Spleen (tissue), 11 donors: ENCODE results near the gene FIGNL1. TPM values are rescaled to one million over a fixed set of nuclear protein-coding genes. Genes with fewer than 3 reads are reported as not detected.
"Not testable (repeated sequence)": the region's sequence is repeated elsewhere in the genome, so short reads cannot be mapped to it uniquely, and the experiment has no call there.

ENCODE experiments used
- DNase-seq: peaks from one replicate; pipeline ENCODE4 v3.0.0-alpha.2; 2020
- H3K27ac ChIP-seq, 8 donors: fragments of 200-600 bp; sonication (generic) in 7 of 8; 1 replicate in 4 of 8; 2 replicates in 4 of 8; pipeline versions ENCODE4 v1.5.0 to v1.8.0; 2016 to 2021; ENCODE audit warnings: inconsistent platforms in 4 of 8, mild to moderate bottlenecking in 4 of 8, moderate library complexity in 1 of 8
- H3K27me3 ChIP-seq, 7 donors: fragments of 200-600 bp; sonication (generic) in 6 of 7; replicated peaks in 1 of 7; 1 replicate in 4 of 7; 2 replicates in 3 of 7; pipeline versions ENCODE4 v1.5.0 to v1.8.0; 2016 to 2021; ENCODE audit warnings: inconsistent platforms in 3 of 7, mild to moderate bottlenecking in 1 of 7
- H3K36me3 ChIP-seq, 6 donors: fragments of 200-600 bp; sonication (generic) in 5 of 6; 1 replicate in 4 of 6; 2 replicates in 2 of 6; pipeline versions ENCODE4 v1.5.0 to v1.8.0; 2016 to 2021; ENCODE audit warnings: inconsistent platforms in 2 of 6
- H3K4me1 ChIP-seq, 6 donors: fragments of 200-600 bp; sonication (generic) in 5 of 6; 1 replicate in 3 of 6; 2 replicates in 3 of 6; pipeline versions ENCODE4 v1.5.0 to v1.8.0; 2016 to 2021; ENCODE audit warnings: inconsistent platforms in 3 of 6
- H3K4me3 ChIP-seq, 8 donors: fragments of 200-600 bp; sonication (generic) in 7 of 8; 1 replicate in 4 of 8; 2 replicates in 4 of 8; pipeline versions ENCODE4 v1.5.0 to v1.8.0; 2016 to 2021; ENCODE audit warnings: inconsistent platforms in 4 of 8, mild to moderate bottlenecking in 4 of 8, moderate library complexity in 2 of 8
- H3K9me3 ChIP-seq, 8 donors: fragments of 200-600 bp; sonication (generic) in 7 of 8; 1 replicate in 4 of 8; 2 replicates in 4 of 8; pipeline versions ENCODE4 v1.5.0 to v1.8.0; 2016 to 2021; ENCODE audit warnings: inconsistent platforms in 4 of 8
- CTCF ChIP-seq, 11 experiments: fragments of 200-600 bp in 7 of 11; fragments of 450-650 bp in 4 of 11; sonication (generic) in 4 of 11; IDR thresholded peaks in 8 of 11; conservative IDR thresholded peaks in 3 of 11; 1 replicate in 7 of 11; 2 replicates in 4 of 11; pipeline versions ENCODE4 v1.4.0 to v1.8.0; 2016 to 2021; ENCODE audit warnings: antibody characterized with exemption in 11 of 11, inconsistent platforms in 4 of 11, mild to moderate bottlenecking in 1 of 11
- POLR2A ChIP-seq, 3 donors: fragments of 450-650 bp; IDR thresholded peaks; one replicate each; pipeline ENCODE4 v1.5.1; 2017; ENCODE audit warnings: antibody characterized with exemption in 3 of 3, mild to moderate bottlenecking in 1 of 3
- POLR2AphosphoS5 ChIP-seq, 3 donors: sonication (generic); formaldehyde crosslinking; IDR thresholded peaks; one replicate each; pipeline ENCODE4 v1.5.1; 2017; ENCODE audit warnings: antibody characterized with exemption in 3 of 3
- WGBS, 5 donors: extraction: QIAGEN DNeasy Blood & Tissue Kit in 3 of 5; methylation state at CpG; one replicate each; pipeline versions ENCODE4 v1.1.5 to v1.1.7; 2013 to 2018; 5-methylcytosine and 5-hydroxymethylcytosine counted together
- intact Hi-C: fragments of 100-400 bp; cut with DNase I; formaldehyde crosslinking; loops from one replicate; pipeline ENCODE4 v1.15.0; 2023; ENCODE audit warnings: low total_unique reads
- polyA plus RNA-seq, 3 donors: library from polyadenylated mRNA; stranded (reverse); fragments of 200-250 nt; gene quantifications; one replicate each; pipeline ENCODE4 v1.2.1, GENCODE V29; 2013
- total RNA-seq, 7 donors: library from RNA; depleted of rRNA in 3 of 7; stranded (reverse); fragments of >200 nt in 3 of 7; fragmentation: NEBNext Ultra II Directional in 4 of 7; extraction: Animal tissue kit (Norgen Biotek cat#: 25700) in 4 of 7; gene quantifications; one replicate each; pipeline versions ENCODE4 v1.1.0 to v1.2.1, GENCODE V29; 2016 to 2021
- donor health status: healthy with polysubstance abuse.
- donor health status: DM: no; HTN: no; CAD: no; lungs with moderate emphysema.
- donor health status: DM: no; HTN: no; CAD: no.
- donor health status: Bipolar disorder and iron deficiency.
- donor health status: healthy.
- donor health status: DM: no; HTN: no; CAD: no.
- donor health status: DM: yes; HTN: yes; CAD: no.

FIGNL1 gene
- total and polyA plus RNA-seq, 10 donors = 5.0 to 22.5 (median 10.7) TPM

GRCh38 chr7:50461695-50462094 lies 11.5 kb upstream of the FIGNL1 start:
- TF ChIP-seq POLR2AphosphoS5 (IDR thresholded peaks at IDR 0.05) (no peak), POLR2A (IDR thresholded peaks at IDR 0.05) (no peak), CTCF (IDR thresholded peaks at IDR 0.05 in 8 of 11, conservative IDR thresholded peaks at IDR 0.05 in 3 of 11) (no peak)
- Histone ChIP-seq H3K4me3 (no peak overlapping the region), H3K27me3 (no peaks in the 10 kb centered on the region), H3K9me3 (no peaks in the 10 kb centered on the region), H3K4me1 (no peaks in the 10 kb centered on the region), H3K27ac (no peak overlapping the region), H3K36me3 (no peaks in the 10 kb centered on the region)
- 93 to 100% (median 97%) methylated on average over 1 of the region's 1 CpG for WGBS, 5 donors
- intact Hi-C loops = loop anchor here (10.0 kb wide), 1 partner anchor 213 kb away; no protein-coding TSS in a partner anchor
- no peak for DNase-seq

- WGBS, 5 donors = 70 to 100% (median 96%) methylated on average over 2 to 26 of the region's 27 CpGs
- intact Hi-C loops = not testable (repeated sequence)
Measured at GRCh38 chr7:50459183-50459582, 9.0 kb upstream of the FIGNL1 start.

GRCh38 chr7:50458651-50459050 lies 8.5 kb upstream of the FIGNL1 start:
- WGBS, 5 donors = 84 to 100% (median 99%) methylated on average over 1 to 4 of the region's 4 CpGs; no CpG with 5 or more reads in 1 of the 5 donors
- intact Hi-C loops = not testable (repeated sequence)

More at GRCh38 chr7:50459183-50459582, 9.0 kb upstream of the FIGNL1 start:
- H3K4me3 ChIP-seq, H3K4me1 ChIP-seq, DNase-seq, H3K27ac ChIP-seq, H3K36me3 ChIP-seq, H3K9me3 ChIP-seq, H3K27me3 ChIP-seq: not testable (repeated sequence)

DNA sequence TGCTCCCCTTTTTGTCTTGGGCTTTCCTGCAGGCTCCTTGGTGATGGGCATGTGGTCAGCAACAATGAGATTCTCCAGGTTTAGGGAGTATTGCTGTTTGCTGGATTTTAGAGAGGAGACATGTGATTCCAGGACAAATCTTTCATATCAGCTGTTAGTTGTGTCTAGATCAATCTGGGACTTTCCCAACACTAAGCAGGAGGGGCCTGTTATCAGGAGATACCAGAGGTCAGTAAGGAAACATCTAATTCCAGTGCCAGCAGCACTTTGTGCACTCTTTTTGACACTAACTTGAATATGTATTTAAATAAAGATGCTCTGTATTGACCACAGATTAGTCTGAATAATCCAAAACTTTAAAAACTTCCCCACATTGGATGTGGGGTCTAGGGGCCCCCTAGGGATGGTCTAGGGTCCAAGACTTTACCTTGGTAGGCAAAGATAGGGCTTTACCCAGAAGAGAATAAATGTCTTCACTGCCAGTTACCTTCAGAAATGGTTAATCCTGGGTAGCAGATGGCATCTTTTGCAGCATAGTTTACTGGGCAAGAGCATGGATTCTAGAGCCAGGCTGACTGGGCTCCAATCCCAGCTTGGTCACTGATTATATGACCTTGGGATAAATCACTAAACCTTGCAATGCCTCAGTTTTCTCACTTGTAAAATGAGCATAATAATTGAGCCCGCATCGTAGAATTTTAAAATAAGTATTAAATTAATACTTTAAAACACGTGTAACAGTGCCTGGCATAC lies 6.4 kb upstream of the FIGNL1 start:
- no peaks in the 10 kb centered on the region for H3K9me3 ChIP-seq
- DNase-seq = no peak
- H3K27me3 ChIP-seq = no peaks in the 10 kb centered on the region
- H3K4me1 ChIP-seq = no peaks in the 10 kb centered on the region
- H3K27ac ChIP-seq = no peak overlapping the region
- WGBS, 5 donors = 28 to 57% (median 48%) methylated on average over 3 of the region's 3 CpGs
- TF ChIP-seq POLR2A (IDR thresholded peaks at IDR 0.05) (no peak), CTCF (IDR thresholded peaks at IDR 0.05 in 8 of 11, conservative IDR thresholded peaks at IDR 0.05 in 3 of 11) (no peak), POLR2AphosphoS5 (IDR thresholded peaks at IDR 0.05) (no peak)
- H3K36me3 ChIP-seq = no peaks in the 10 kb centered on the region
- intact Hi-C loops = no loop called here
- no peak overlapping the region for H3K4me3 ChIP-seq

More at GRCh38 chr7:50458651-50459050, 8.5 kb upstream of the FIGNL1 start:
- H3K27me3 ChIP-seq, DNase-seq, H3K27ac ChIP-seq, H3K36me3 ChIP-seq, H3K9me3 ChIP-seq, H3K4me3 ChIP-seq, H3K4me1 ChIP-seq: not testable (repeated sequence)

GRCh38 chr7:50455658-50456057 lies 5.5 kb upstream of the FIGNL1 start:
- Histone ChIP-seq H3K9me3 (no peaks in the 10 kb centered on the region), H3K27me3 (no peaks in the 10 kb centered on the region), H3K4me3 (no peak overlapping the region), H3K36me3 (no peaks in the 10 kb centered on the region), H3K27ac (no peak overlapping the region), H3K4me1 (peaks cover 0 to 8% (median 5%) of the 10 kb centered on the region in 6 donors)
- TF ChIP-seq POLR2A (IDR thresholded peaks at IDR 0.05) = no peak
- TF ChIP-seq POLR2AphosphoS5 (IDR thresholded peaks at IDR 0.05) = no peak
- no peak for TF ChIP-seq CTCF (IDR thresholded peaks at IDR 0.05 in 8 of 11, conservative IDR thresholded peaks at IDR 0.05 in 3 of 11)
- DNase-seq = no peak
- intact Hi-C loops = no loop called here
